Measurements from ENCODE around the gene MORN5.

MORN5 gene

DNA sequence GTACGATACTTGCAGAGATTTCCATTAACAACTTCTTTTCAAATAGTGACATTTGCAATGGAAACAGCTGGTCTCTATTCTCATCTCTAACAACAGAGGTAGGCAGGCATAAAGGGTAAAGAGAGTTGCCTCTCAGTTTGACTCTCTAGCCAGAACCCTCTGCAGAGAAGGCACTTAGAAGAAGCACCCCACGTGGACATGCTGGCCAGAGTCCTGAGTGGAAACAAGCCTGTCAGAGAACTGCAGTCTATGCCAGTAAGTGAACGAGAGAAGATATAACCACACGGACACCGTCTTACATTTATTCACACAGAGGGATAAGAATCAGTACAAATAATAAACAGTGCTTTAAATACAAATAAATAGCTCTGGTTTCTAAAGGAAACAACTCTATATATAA lies 80.0 kb downstream of the MORN5 start:
- no peak for DNase-seq

GRCh38 chr9:122244349-122244748 lies 84.6 kb downstream of the MORN5 start:
- no peak for DNase-seq

DNA sequence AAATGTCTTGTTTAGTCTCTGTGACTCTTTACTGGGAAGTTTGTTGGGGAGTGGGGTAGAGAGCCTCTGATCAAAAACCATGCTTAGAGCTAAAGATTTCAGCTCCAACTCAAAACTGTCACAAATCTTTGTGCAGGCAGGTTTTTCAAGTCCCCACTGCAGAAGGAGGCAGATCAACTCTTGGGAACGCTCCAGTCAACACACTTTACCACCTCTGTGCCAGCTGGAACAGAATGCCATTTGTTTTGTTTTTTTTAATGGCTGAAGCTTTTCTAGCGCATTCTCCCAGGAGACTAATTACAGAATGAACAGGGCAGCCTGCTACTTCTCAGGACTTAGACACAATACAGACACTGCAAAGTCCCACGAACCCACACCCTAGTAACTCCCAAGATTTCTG lies 87.0 kb downstream of the MORN5 start:
- no peak for DNase-seq

DNA sequence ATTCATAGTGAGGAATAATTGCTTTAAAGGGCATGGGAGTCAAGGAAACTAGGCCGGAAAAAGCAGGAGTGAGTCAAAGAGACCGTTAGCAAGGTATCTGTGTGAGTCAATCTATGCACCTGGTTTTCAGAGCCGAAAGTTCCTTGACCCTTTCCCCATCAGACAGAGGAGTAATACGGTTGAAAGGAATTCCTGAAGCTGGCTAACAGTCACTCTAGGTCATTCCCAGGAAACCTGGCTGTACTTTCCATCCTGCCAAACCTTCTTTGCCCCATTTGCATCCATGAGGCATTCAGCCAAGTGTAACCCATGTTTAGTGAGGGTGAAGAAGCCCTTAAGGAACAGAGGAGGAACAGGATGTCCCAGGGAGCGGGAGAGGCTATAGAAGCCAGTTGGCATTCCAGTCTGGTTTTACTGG lies 88.7 kb downstream of the MORN5 start:
- DNase-seq = no peak

All from T-helper 1 cell (primary cell).